SK-N-SH treated with all-trans-retinoic acid at 6 μM for 48 hours (cell line): ENCODE results near the gene ATP1A2.
A peak's percentile ranks its signal among the peaks of the same experiment; 100 is the strongest.

Experiments
- ATAC-seq: fragments of 200-7000 bp; cut with Tn5 transposase; 3 replicates; pipeline ENCODE4 v1.9.1; 2020; ENCODE audit warnings: mild to moderate bottlenecking, moderate library complexity
- ARNTL ChIP-seq: fragments of 450-650 bp; formaldehyde crosslinking; IDR thresholded peaks from 2 replicates; pipeline ENCODE4 v1.5.0; 2020; ENCODE audit warnings: low read depth, mild to moderate bottlenecking, moderate library complexity, borderline replicate concordance
- CREB5 ChIP-seq: fragments of 250-450 bp; sonication (Bioruptor Pico); IDR thresholded peaks from 2 replicates; pipeline ENCODE4 v1.5.1; 2020; ENCODE audit warnings: low read depth, mild to moderate bottlenecking, moderate library complexity
- CSDC2 ChIP-seq: fragments of 250-450 bp; sonication (Bioruptor Pico); IDR thresholded peaks from 2 replicates; pipeline ENCODE4 v1.5.0; 2020; ENCODE audit warnings: mild to moderate bottlenecking, moderate library complexity
- CSRNP3 ChIP-seq: fragments of 250-450 bp; sonication (Bioruptor Pico); IDR thresholded peaks from 2 replicates; pipeline ENCODE4 v1.5.1; 2021; ENCODE audit warnings: mild to moderate bottlenecking, moderate library complexity
- ESRRG ChIP-seq: fragments of 250-450 bp; sonication (Bioruptor Pico); IDR thresholded peaks from 2 replicates; pipeline ENCODE4 v1.6.1; 2021; ENCODE audit warnings: mild to moderate bottlenecking
- GLIS3 ChIP-seq: fragments of 250-450 bp; sonication (Bioruptor Pico); IDR thresholded peaks from 2 replicates; pipeline ENCODE4 v1.5.0; 2020; ENCODE audit warnings: mild to moderate bottlenecking, moderate library complexity
- ISL1 ChIP-seq: fragments of 250-450 bp; sonication (Bioruptor Pico); IDR thresholded peaks from 2 replicates; pipeline ENCODE4 v2.1.2; 2022; ENCODE audit warnings: mild to moderate bottlenecking, moderate library complexity
- OSR1 ChIP-seq: fragments of 250-450 bp; sonication (Bioruptor Pico); IDR thresholded peaks from 2 replicates; pipeline ENCODE4 v1.8.0; 2022; ENCODE audit warnings: moderate library complexity, mild to moderate bottlenecking, inconsistent platforms
- PATZ1 ChIP-seq: fragments of 250-450 bp; sonication (Bioruptor Pico); IDR thresholded peaks from 2 replicates; pipeline ENCODE4 v1.8.0; 2020; ENCODE audit warnings: mild to moderate bottlenecking, moderate library complexity, borderline replicate concordance
- POU6F1 ChIP-seq: fragments of 250-450 bp; sonication (Bioruptor Pico); IDR thresholded peaks from 2 replicates; pipeline ENCODE4 v1.8.0; 2021; ENCODE audit warnings: low read depth, mild to moderate bottlenecking, moderate library complexity, borderline replicate concordance
- PPARA ChIP-seq: fragments of 250-450 bp; sonication (Bioruptor Pico); IDR thresholded peaks from 2 replicates; pipeline ENCODE4 v1.5.0; 2020; ENCODE audit warnings: mild to moderate bottlenecking, borderline replicate concordance
- SNAI2 ChIP-seq: fragments of 250-450 bp; sonication (Bioruptor Pico); IDR thresholded peaks from 2 replicates; pipeline ENCODE4 v1.5.0; 2020; ENCODE audit warnings: mild to moderate bottlenecking, moderate library complexity
- TCF4 ChIP-seq: fragments of 250-450 bp; sonication (Bioruptor Pico); IDR thresholded peaks from 2 replicates; pipeline ENCODE4 v1.8.0; 2021; ENCODE audit warnings: mild to moderate bottlenecking, moderate library complexity, borderline replicate concordance
- TOX ChIP-seq: fragments of 250-450 bp; sonication (Bioruptor Pico); IDR thresholded peaks from 2 replicates; pipeline ENCODE4 v1.8.0; 2021; ENCODE audit warnings: mild to moderate bottlenecking, moderate library complexity, borderline replicate concordance
- TSHZ2 ChIP-seq: fragments of 250-450 bp; sonication (Bioruptor Pico); IDR thresholded peaks from 2 replicates; pipeline ENCODE4 v1.5.0; 2020; ENCODE audit warnings: mild to moderate bottlenecking, moderate library complexity
- ZC3H10 ChIP-seq: fragments of 250-450 bp; sonication (Bioruptor Pico); IDR thresholded peaks from 2 replicates; pipeline ENCODE4 v1.5.1; 2021; ENCODE audit warnings: mild to moderate bottlenecking, moderate library complexity
- ZFP3 ChIP-seq: fragments of 250-450 bp; sonication (Bioruptor Pico); IDR thresholded peaks from 2 replicates; pipeline ENCODE4 v1.5.0; 2020; ENCODE audit warnings: mild to moderate bottlenecking, moderate library complexity
- ZFP30 ChIP-seq: fragments of 450-650 bp; formaldehyde crosslinking; IDR thresholded peaks from 2 replicates; pipeline ENCODE4 v1.5.0; 2022; ENCODE audit warnings: mild to moderate bottlenecking, moderate library complexity
- ZNF565 ChIP-seq: fragments of 450-650 bp; formaldehyde crosslinking; conservative IDR thresholded peaks from 2 replicates; pipeline ENCODE4 v1.5.0; 2020; ENCODE audit warnings: low read depth, mild to moderate bottlenecking, moderate library complexity
- ZNF70 ChIP-seq: fragments of 450-650 bp; formaldehyde crosslinking; IDR thresholded peaks from 2 replicates; pipeline ENCODE4 v1.5.0; 2020; ENCODE audit warnings: mild to moderate bottlenecking, moderate library complexity
- ZNF8 ChIP-seq: fragments of 450-650 bp; formaldehyde crosslinking; IDR thresholded peaks from 2 replicates; pipeline ENCODE4 v1.5.0; 2020; ENCODE audit warnings: mild to moderate bottlenecking, moderate library complexity

The ATP1A2 gene

GRCh38 chr1:160143695-160144094, 28.1 kb downstream of the ATP1A2 start:
- ATAC-seq: no peak
- TF ChIP-seq TCF4 (CRISPR knock-in tag): no peak
- no peak for TF ChIP-seq SNAI2 (CRISPR knock-in tag)
- TF ChIP-seq ZFP3 (CRISPR knock-in tag): no peak
- no peak for TF ChIP-seq ZFP30 (CRISPR knock-in tag)
- TF ChIP-seq ARNTL (CRISPR knock-in tag): no peak
- no peak for TF ChIP-seq PATZ1 (CRISPR knock-in tag)
- TF ChIP-seq ISL1 (CRISPR knock-in tag): no peak
- no peak for TF ChIP-seq CSDC2 (CRISPR knock-in tag)
- TF ChIP-seq PPARA (CRISPR knock-in tag): no peak
- TF ChIP-seq POU6F1 (CRISPR knock-in tag): no peak
- no peak for TF ChIP-seq ESRRG
- no peak for TF ChIP-seq CREB5
- TF ChIP-seq ZNF565 (CRISPR knock-in tag): no peak
- TF ChIP-seq ZNF8 (CRISPR knock-in tag): no peak
- TF ChIP-seq ZNF70 (CRISPR knock-in tag): no peak
- no peak for TF ChIP-seq TOX (CRISPR knock-in tag)

GRCh38 chr1:160144921-160145320, 29.4 kb downstream of the ATP1A2 start:
- peak; percentile 38; the same call in 1 of the 3 replicates for ATAC-seq
- TF ChIP-seq ZNF565 (CRISPR knock-in tag) (no peak), ZNF70 (CRISPR knock-in tag) (no peak), ZC3H10 (CRISPR knock-in tag) (no peak), GLIS3 (CRISPR knock-in tag) (no peak), TCF4 (CRISPR knock-in tag) (no peak), CSRNP3 (CRISPR knock-in tag) (no peak), POU6F1 (CRISPR knock-in tag) (no peak), OSR1 (no peak), SNAI2 (CRISPR knock-in tag) (no peak), ISL1 (CRISPR knock-in tag) (no peak), PPARA (CRISPR knock-in tag) (no peak), ESRRG (no peak), ZFP3 (CRISPR knock-in tag) (no peak), TSHZ2 (CRISPR knock-in tag) (no peak), CREB5 (no peak), TOX (CRISPR knock-in tag) (no peak)
- TF ChIP-seq, all 23 proteins: peak for 0
